ENCODE results near the gene LRRC74B. TPM values are rescaled to one million over a fixed set of nuclear protein-coding genes. Genes with fewer than 3 reads are reported as not detected.

LRRC74B gene
- total and polyA plus RNA-seq, 2 of the 4 experiments (the other 2 are of a cell fraction) = not detected

DNA sequence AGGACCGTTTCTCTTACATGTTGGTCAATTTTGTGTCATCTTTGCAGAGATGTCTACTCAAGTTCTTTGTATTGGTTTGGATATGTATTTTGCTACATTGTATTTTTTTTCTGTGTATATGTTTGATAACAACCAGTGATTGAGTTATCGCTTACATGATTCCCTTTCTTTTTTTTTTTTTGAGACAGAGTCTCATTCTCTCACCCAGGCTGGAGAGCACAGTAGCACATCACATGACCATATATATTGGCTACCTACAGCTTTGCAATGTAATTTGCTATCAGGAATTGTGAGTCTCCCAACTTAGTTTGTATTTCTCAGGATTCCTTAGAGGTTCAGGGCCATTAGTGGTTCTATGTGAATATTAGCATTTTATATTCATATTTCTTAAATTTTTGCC, 59.5 kb downstream of the LRRC74B start:
- Histone ChIP-seq H3K18ac (ENCODE audit: low read depth, low read length) (no peak overlapping the region), H2BK5ac (ENCODE audit: low read depth, low read length, poor library complexity, severe bottlenecking) (no peak overlapping the region), H3K56ac (ENCODE audit: extremely low read depth, insufficient read depth, low read length) (no peak overlapping the region), H3K27me3 (ENCODE audit: control insufficient read depth, insufficient read depth, low read length) (peaks cover 3% of the 10 kb centered on the region; the same call in 1 of the 2 replicates), H3K27ac (ENCODE audit: insufficient read depth, low read length) (no peak overlapping the region), H4K91ac (ENCODE audit: insufficient read depth, low read depth, low read length) (no peak overlapping the region), H4K20me1 (ENCODE audit: insufficient read depth, low read length) (no peaks in the 10 kb centered on the region), H2BK120ac (ENCODE audit: low read depth, low read length) (no peak overlapping the region), H3K4me2 (ENCODE audit: low read depth, low read length) (no peak overlapping the region), H4K5ac (ENCODE audit: low read depth, low read length) (no peak overlapping the region), H2BK20ac (ENCODE audit: low read depth, low read length) (no peak overlapping the region), H3K14ac (replicated peaks; ENCODE audit: low read depth, low read length) (no peak overlapping the region), H3K4ac (ENCODE audit: low read depth, low read length) (no peak overlapping the region), H3K9me1 (ENCODE audit: insufficient read depth, low read length) (peaks cover 4% of the 10 kb centered on the region; the same call in 1 of the 2 replicates), H2AK9ac (replicated peaks; ENCODE audit: low read depth, low read length, poor library complexity) (no peak overlapping the region), H3K9me3 (ENCODE audit: control insufficient read depth, insufficient read depth, low read length) (0 out of 2 replicates have a peak, but pooled peaks cover 2% of the 10 kb centered on the region), H3K23ac (ENCODE audit: low read depth, low read length) (no peak overlapping the region), H3K4me3 (ENCODE audit: insufficient read depth, low read depth, low read length) (no peak overlapping the region), H3K9ac (ENCODE audit: low read depth, low read length) (no peak overlapping the region), H2BK15ac (ENCODE audit: low read depth, low read length) (no peak overlapping the region), H3K4me1 (ENCODE audit: control insufficient read depth, insufficient read depth, low read length) (peaks cover 8% of the 10 kb centered on the region), H2AK5ac (ENCODE audit: low read depth, low read length) (no peak overlapping the region), H3K36me3 (ENCODE audit: control insufficient read depth, insufficient read depth, low read length) (no peaks in the 10 kb centered on the region), H4K8ac (ENCODE audit: low read depth in 2 of 2, low read length in 2 of 2) (no peak overlapping the region), H3K79me1 (ENCODE audit: low read depth in 1 of 2, low read length in 2 of 2) (no peaks in the 10 kb centered on the region), H2AFZ (replicated peaks; ENCODE audit: low read length, poor library complexity) (no peak overlapping the region)
- DNase-seq (no peak), ATAC-seq (ENCODE audit: low read depth) (no peak)
- ChIA-PET POLR2A (ENCODE audit: unreplicated experiment) (no interaction called here), CTCF (no interaction called here)
- dilution Hi-C loops (cut with HindIII; ENCODE audit: low sequenced_read_pairs, unreplicated experiment) (no loop called here), intact Hi-C loops (cut with micrococcal nuclease) (no loop called here), in situ Hi-C loops (cut with MboI; ENCODE audit: low sequenced_read_pairs) (no loop called here)
- no TSS peak for BruUV-seq (replicated peaks)
- no peak for TF ChIP-seq RAD21 (IDR thresholded peaks at IDR 0.05; ENCODE audit: low read length)
- no peak for TF ChIP-seq RCOR1 (IDR thresholded peaks at IDR 0.05; ENCODE audit: insufficient replicate concordance, low read length)
- TF ChIP-seq, protein P1, sequence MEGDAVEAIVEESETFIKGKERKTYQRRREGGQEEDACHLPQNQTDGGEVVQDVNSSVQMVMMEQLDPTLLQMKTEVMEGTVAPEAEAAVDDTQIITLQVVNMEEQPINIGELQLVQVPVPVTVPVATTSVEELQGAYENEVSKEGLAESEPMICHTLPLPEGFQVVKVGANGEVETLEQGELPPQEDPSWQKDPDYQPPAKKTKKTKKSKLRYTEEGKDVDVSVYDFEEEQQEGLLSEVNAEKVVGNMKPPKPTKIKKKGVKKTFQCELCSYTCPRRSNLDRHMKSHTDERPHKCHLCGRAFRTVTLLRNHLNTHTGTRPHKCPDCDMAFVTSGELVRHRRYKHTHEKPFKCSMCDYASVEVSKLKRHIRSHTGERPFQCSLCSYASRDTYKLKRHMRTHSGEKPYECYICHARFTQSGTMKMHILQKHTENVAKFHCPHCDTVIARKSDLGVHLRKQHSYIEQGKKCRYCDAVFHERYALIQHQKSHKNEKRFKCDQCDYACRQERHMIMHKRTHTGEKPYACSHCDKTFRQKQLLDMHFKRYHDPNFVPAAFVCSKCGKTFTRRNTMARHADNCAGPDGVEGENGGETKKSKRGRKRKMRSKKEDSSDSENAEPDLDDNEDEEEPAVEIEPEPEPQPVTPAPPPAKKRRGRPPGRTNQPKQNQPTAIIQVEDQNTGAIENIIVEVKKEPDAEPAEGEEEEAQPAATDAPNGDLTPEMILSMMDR (conservative IDR thresholded peaks at IDR 0.05; ENCODE audit: low read depth, low read length) = no peak
- WGBS, 2 experiments (ENCODE audit: extremely low coverage in 2 of 2, insufficient read length in 1 of 2) = no CpG with 5 or more reads among the region's 2 CpGs

Measured in IMR-90 (cell line).